Transverse colon (tissue), 4 donors: ENCODE measurements around the gene TAS2R13.

Experiments used
- POLR2AphosphoS5 ChIP-seq, 3 donors: sonication (generic); formaldehyde crosslinking; IDR thresholded peaks; one replicate each; pipeline ENCODE4 v1.6.1; 2016; ENCODE audit warnings: antibody characterized with exemption in 3 of 3
- TF ChIP-seq, protein P1 (sequence below), 5 experiments: fragments of 200-600 bp in 3 of 5; fragments of 450-650 bp in 2 of 5; sonication (generic) in 3 of 5; IDR thresholded peaks; 1 replicate in 2 of 5; 2 replicates in 3 of 5; pipeline ENCODE4 v1.5.1; 2016 to 2017; ENCODE audit warnings: antibody characterized with exemption in 5 of 5, inconsistent platforms in 3 of 5, mild to moderate bottlenecking in 2 of 5, moderate library complexity in 1 of 5

DNA sequence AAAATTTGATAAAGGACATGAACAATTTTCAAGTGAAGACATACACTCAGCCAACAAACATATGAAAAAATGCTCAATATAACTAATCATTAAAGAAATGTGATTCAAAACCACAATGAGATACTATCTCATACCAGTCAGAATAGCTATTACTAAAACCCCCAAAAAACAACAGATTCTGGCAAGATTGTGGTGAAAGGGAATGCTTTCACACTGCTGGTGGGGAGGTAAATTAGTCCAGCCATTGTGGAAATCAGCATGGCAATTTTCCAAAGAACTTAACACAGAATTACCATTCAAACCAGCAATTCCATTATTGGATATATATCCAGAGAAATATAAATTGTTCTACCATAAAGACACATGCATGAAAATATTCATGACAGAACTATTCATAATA, 48.4 kb upstream of the TAS2R13 start:
- TF ChIP-seq, protein P1, sequence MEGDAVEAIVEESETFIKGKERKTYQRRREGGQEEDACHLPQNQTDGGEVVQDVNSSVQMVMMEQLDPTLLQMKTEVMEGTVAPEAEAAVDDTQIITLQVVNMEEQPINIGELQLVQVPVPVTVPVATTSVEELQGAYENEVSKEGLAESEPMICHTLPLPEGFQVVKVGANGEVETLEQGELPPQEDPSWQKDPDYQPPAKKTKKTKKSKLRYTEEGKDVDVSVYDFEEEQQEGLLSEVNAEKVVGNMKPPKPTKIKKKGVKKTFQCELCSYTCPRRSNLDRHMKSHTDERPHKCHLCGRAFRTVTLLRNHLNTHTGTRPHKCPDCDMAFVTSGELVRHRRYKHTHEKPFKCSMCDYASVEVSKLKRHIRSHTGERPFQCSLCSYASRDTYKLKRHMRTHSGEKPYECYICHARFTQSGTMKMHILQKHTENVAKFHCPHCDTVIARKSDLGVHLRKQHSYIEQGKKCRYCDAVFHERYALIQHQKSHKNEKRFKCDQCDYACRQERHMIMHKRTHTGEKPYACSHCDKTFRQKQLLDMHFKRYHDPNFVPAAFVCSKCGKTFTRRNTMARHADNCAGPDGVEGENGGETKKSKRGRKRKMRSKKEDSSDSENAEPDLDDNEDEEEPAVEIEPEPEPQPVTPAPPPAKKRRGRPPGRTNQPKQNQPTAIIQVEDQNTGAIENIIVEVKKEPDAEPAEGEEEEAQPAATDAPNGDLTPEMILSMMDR (IDR thresholded peaks at IDR 0.05) = no peak
- TF ChIP-seq POLR2AphosphoS5 (IDR thresholded peaks at IDR 0.05) = no peak
